Measurements from ENCODE around the gene C2CD4C.
A peak's percentile ranks its signal among the peaks of the same experiment; 100 is the strongest.
"Not testable (repeated sequence)": the region's sequence is repeated elsewhere in the genome, so short reads cannot be mapped to it uniquely, and the experiment has no call there.

Gene C2CD4C

DNA sequence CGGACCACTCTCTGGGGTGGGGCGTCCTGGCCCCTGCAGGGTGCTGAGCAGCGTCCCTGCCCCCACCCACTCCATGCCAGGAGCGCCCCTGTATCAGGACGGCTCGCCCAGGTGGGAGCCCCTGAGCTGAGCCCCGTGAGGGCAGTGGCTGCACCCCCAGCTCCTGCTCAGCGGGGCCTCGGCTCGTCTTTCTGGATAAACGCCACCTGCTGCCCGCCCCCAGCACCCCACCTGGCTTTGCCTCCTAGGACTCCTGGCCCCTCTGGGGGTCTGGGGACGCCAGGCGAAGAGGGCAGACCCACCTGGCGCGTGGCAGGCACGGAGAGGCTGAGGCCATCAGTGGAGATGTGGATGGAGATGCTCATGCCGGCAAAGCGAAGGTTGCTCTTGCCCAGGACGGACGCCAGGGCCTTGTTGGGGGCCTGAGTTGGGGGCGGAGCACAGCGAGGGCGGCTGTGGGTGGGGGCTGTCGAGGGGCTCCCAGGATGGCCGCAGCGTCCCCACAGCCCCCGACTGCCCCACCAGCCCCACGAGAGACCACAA lies 29.5 kb upstream of the C2CD4C start:
- no peak for DNase-seq

DNA sequence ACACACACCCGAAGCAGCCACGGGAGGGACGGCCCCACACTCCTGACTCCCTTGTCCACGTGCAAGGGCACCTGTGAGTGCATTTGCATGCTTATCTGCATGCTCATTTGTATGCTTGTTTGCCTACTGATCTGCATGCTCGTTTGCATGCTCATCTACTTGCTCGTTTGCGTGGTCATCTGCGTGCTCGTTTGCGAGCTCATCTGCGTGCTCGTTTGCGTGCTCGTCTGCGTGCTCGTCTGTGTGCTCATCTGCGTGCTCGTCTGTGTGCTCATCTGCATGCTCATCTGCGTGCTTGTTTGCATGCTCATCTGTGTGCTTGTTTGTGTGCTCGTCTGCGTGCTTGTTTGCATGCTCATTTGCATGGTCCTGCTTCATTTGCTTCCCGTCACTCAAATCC lies 28.1 kb upstream of the C2CD4C start:
- DNase-seq = no peak

DNA sequence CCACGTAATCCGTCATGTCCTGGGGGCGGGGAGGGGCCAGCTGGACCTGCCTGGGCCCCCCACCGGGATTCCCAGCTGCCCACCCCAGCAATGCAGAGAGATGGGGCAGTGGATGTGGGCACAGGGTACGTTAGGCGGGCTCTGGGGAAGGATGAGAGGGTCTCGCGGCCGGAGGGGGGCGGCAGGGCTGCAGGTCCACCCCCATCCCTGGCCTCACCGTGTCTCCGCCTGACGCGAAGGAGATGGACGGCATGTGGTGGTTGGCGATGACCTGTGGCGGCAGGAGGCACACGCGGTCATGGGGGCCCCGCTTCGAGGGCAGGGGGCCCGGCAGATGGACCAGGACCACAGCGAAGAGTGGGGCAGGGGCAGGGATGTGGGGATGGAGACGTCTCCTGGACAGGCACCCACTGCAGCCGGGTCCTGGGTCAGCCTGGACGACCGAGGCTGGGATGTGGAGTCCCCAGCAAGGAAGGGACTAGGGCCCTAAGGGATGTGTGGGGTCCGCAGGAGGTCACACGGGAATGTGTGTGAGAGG lies 27.5 kb upstream of the C2CD4C start:
- no peak for DNase-seq

DNA sequence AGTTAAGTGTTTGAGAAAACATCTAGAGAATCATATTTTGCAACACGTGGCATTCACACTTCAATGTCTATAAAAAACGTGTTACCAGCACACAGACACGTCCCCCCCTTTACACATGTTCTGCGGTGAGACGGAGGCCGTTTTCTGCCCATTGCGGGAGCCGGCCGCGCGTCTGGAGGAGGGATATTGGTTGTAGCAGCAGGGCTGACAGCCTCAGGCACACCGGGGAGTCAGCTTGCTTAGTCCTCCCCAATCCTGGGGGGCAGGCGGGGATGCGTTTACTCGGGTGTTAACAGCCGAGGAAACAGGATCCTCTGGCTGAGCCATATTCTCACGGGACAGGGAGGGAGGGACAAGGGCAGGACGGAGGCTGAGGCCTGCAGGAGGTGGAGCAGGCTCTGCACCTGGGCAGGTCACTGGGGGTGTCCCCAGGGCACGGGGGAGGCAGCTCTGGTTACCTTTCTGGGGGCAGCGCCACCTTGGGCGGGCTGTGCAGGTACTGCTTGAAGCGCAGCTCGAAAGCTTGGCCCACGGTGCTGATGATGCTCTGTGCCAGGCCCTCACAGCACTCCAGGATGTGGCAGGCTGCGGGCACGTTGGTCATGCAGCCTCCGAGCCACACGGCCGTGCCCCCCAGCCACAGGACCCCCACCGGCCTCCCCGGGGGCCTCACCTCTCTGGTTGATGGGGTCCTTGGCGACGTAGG lies 26.9 kb upstream of the C2CD4C start:
- DNase-seq = no peak

DNA sequence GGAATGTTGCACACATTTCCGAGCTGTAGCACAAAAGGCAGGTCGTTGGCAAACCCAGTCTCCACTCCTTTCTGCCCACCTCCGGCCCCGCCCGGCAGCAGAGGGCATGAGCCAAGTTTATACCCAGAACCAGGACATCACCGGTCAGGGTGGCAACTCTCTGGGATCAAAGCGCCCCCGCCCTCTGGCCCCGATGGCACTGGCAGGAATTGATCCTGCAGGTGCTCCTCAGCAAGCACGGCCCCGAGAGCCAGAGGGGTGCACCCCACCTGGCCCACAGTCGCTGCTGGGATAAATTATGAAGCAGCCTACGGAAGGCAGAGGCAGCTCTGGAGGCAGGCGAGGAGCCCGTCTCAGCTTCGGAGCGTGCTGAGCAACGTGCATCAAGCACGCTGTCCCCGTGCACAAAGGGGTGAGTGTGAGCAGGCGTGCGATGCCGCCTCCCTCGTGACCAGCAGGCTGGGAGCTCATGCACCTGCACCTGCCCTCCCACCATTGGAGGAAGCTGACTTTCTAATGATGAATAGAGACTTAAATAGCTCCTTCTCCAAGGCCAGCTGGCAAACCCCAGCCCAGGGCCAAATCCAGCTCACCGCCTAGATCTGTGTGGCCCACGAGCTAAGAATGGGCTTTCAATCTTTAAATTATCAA lies 26.2 kb upstream of the C2CD4C start:
- no peak for DNase-seq

DNA sequence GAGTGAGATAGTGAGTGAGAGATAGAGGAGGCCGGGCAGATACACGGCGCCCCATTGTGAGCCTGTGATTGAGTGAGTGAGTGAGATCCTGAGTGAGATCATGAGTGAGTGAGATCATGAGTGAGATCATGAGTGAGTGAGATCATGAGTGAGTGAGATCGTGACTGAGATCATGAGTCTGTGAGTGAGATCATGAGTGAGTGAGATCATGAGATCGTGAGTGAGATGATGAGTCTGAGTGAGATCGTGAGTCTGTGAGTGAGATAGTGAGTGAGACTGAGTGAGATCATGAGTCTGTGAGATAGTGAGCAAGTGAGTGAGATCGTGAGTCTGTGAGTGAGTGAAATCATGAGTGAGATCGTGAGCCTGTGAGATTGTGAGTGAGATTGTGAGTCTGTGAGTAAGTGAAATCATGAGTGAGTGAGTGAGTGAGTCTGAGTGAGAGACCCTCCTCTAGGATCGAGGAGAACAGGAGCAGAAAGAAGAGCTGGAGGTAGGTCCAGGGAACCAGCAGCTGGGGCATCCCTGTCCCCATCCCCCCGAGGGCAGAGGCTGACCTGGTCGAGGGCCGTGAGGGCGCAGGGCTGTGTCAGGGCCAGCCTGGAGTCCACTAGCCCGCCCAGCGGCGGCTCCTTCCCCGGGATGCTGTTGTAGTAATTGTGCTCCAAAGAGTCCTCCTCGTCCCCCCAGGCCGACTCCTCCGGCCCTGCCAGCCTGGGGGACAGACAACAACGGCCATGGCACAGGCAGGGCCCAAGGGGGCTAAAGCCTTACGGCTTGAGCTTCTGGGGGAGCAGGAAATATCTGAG lies 25.4 kb upstream of the C2CD4C start:
- no peak for DNase-seq

DNA sequence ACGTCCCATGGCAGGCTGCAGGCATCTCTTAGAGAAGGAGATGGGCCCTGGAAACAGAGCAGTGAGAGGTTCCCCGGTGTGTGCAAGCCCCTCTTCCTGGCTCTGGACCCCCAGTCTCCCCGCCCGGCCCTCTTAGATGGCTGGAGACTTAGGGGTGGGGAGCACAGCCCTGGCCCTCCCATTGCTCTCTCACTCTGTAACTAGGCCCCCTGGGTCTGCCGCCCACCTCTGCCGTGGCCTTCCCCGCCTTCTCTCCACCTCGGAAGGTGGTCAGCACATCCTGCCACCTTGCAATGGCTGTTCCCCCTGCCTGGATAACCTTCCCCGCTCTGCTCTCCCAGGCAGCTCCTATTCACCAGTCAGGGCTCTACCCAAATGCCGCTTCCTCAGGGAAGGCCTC lies 21.8 kb upstream of the C2CD4C start:
- no peak for DNase-seq

DNA sequence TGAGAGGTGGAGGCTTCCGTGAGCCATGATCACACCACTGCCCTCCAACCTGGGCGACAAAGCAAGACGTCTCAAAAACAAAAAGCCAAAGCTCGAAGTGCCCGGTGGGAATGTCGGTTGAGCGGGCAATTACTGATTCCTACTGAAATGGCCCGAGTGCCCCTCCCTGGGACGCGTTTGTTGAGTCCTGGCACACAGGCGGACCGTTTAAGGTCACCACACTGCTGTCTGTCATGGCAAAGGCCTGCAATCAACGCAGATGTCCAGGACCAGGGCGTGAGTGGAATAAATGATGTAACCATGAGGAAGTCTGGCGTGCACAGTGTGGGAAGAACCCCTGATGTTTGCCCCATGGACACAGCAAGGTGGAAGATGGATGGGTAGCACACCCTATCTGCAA lies 19.2 kb upstream of the C2CD4C start:
- no peak for DNase-seq

DNA sequence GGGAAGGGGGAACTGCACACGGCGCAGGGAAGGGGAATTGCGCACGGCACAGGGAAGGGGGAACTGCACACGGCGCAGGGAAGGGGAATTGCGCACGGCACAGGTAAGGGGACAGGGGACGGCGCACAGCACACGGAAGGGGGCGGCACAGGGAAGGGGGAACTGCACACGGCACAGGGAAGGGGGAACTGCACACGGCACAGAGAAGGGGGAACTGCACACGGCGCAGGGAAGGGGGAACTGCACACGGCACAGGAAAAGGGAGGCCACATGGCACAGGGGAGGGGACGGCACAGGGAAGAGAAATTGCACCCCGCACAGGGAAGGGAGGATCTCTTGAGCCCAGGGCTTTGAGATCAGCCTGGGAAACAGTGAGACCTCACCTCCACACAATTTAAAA lies 18.7 kb upstream of the C2CD4C start:
- DNase-seq = peak; percentile 31 to 49

DNA sequence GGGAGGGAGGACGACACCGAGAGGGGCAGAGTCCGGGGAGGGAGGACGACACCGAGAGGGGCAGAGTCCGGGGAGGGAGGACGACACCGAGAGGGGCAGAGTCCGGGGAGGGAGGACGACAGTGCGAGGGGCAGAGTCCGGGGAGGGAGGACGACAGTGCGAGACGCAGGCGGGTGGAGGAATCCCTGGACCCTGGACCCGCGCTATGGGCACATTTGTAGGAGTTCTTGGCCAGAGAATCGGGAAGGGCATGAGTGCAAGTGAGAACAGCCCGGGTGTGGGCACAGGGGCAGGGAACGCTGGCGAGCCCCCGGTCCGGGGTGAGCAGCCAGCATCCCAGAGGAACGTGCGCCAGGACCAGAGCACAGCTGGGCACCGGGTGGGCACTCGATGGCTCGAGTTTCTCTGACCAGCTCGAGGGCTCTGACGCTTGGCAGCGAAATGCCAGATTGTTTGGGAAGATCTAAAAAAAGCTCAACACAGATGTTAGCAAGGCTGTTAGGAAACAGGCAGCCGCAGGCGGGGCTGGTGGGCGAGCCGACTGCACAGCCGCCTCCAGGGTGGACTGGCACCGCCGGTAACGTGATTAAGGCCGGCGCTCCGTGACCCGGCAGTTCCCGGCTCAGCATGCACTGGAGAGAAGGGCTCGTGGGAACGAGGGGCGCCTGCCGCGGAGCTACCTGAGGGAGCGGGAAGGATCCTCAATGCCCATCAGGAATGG lies 17.9 kb upstream of the C2CD4C start:
- no peak for DNase-seq

DNA sequence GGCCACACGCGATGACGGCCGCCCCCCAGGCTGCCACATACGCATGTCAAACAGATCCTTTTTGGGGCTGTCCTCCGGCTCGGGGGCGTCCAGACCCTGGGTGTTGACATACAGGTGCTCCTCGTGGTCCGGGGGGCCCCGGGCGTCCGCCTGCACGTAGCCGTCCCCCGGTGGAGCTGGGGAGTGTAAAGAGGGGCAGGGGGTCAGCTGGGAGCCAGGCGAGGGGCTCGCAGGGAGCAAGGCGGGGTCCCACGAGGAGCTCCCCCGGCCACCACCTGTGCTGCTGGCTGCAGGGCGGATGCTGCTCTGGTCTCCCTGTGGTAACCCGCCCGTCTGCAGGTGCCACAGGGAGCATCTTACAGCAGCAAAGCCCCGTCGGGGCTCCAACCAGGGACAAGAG lies 16.1 kb upstream of the C2CD4C start:
- DNase-seq = no peak

DNA sequence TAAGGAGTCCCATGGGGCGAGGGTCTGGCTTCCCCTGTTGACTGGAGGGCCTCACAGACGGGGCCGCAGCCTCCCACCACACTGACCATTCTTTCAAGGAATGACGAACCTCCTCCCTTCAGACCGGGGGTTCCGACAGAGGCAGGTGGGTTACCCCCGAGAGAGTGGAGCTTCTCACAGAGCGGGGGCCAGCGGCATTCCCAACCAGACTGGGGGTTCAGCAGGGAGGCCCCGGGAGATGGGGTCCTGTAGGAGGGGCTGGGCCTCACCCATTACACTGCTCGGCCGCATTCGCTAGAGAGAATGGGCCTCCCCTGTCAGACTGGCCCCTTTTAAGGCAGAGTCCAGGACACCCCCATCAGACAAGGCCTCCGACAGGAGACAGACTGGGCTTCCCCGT lies 15.6 kb upstream of the C2CD4C start:
- no peak for DNase-seq

DNA sequence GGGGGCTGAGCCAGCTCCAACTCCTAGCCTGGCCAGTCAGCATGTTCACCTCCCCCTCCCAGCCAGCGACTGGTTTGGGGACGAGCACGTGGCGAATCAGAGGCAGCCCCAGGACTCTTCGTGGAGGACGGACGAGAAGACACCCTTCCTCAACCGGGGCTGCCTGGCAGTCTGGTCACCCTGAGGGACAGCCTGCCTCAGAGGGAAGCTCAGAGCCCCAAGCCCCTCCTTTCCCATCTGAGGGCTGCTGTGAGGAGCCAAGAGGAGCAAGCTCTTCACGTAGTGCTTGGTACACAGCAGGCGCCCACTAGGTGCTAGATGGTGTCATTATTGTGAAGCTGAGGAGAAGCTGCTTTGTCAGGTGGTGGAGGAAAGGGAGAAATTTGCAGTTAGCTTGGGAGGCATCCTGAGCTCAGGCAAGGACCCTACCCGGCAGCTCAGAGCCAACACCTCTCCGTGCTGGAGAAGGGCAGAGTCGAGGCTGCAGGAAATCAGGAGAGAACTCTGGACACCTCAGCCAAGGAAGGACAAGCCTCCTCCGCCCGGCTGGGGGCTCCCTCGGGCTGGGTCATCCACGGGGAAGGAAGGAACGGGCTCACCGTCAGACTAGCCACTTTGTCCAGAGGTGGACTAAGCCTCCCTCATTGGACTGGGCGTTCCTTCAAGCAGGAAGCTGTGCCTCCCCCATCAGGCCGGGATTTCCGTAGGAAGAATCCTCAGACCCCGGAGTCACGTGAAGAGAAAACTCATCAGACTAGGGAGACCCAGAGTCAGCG lies 14.9 kb upstream of the C2CD4C start:
- DNase-seq = no peak

DNA sequence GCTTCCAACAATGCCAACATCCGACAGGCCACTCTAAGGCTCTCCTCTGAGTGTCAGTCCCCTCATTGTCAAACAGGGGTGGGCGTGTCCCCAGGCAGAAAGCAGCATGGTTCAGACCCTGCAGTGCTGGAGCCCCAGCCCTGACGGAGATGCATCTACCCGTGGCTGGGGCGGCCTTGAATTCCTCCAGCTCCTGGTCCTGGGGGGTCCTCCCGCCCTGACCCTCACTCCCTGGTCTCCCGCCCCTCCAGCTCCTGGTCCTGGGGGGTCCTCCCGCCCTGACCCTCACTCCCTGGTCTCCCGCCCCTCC lies 13.9 kb upstream of the C2CD4C start:
- not testable (repeated sequence) for DNase-seq

DNA sequence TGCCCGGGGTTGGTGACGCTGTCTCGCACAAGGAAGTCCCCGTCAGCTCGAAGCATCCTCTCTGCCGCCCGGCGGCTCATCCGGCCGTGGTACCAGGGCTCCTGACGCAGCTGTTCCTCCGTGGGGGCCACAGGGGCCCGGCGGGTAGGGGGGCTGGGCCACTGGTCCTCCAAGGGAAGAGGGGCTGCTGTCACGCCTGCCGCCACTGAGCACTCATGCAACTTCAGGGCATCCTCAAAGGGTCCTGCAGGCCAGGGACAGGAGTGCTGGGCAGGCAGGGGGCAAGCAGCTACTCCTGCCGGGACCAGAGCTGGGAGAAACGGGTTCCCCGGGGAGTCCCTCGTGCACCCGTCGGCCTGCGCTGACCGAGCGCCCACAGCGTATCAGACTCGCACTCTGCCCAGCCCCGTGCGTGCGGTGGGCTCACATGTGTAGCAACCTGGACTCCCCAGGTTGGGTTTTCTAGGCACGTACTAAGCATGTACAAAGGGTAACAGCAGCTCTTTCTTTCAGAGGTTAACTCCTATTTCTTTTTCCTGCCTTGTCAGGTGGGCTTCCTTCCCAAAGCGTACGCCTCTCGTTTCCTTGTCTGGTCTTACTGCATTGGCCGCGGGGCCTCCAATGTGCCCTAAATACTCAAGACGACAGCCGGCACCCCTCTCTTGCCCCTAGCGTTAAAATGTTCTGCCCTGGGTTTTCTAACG lies 13.4 kb upstream of the C2CD4C start:
- DNase-seq = no peak

DNA sequence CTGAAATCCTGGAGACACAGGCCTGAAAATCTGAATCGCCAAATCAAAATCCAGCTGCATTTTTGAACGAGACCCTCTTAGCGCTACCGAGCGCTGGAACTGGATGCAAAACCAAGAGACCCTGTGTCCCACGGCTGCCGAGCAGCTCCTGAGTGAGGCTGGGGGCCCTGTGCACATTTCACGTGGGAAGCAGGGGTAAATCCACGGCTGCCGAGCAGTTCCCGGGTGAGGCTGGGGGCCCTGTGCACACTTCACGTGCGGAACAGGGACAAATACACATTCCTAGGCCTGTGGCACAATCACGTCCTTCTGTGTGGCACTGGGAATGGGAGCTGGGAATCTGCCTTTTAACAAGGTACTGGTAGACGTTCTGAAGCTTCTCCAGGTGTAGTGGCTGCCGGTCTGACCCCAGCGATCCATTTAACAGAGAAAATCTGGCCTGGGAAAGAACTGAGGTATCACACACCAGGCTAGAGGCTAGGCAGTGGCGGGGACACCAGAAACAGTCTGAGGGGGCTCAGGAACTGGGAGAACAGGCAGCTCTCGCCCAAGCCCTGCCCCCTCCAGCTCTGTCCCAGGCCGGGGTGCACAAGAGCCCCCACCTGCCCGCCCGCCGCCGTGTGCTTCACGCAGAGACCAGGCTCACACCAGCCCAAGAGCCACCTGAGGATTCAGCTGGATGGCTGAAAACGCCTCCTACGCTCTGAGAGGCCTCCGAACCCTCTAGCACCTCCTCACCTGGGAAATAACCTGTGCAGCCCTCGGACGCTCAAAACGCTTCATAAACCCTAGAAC lies 11.0 kb upstream of the C2CD4C start:
- DNase-seq = no peak

DNA sequence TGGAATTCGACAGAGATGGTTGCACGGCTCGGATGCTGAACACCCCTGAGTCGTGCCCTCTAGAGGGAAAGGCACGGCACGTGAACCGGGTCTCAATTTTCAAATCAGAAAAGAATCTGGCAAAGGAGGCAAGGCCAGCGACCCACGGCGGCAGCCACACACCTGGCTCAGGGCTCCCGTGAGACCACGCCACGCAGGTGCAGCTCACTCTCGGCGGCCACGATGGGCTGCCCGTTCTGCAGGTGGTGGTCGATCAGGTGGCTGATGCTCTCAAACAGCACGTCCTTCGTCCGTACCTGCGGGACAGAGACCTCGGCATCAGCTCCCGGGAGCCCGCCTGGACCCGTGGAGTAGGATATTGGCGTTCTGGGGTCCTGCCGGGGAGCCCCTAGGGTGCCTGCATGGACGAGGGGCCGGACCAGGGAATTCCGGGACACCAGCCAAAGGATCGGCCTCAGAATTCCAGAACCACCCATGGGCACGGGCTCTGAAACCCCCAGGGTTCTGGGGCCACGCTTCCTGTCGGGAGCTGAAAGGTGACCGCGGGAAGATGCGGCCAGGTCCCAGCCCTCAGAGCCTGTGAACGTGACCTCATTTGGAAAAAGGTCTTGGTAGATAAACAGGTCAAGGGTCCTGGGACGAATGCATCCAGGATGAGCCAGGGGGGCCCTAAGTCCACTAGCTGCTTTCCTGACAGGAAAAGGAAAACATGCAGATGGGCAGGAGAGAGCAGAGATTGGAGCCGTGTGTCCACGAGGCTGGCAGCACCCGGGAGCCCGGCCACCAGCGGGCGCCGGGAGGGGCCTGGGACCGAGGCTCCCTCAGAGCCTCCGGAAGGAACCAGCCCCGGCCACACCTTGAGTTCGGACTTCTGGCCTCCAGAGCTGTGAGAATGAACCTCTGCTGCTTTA lies 10.1 kb upstream of the C2CD4C start:
- DNase-seq = no peak

DNA sequence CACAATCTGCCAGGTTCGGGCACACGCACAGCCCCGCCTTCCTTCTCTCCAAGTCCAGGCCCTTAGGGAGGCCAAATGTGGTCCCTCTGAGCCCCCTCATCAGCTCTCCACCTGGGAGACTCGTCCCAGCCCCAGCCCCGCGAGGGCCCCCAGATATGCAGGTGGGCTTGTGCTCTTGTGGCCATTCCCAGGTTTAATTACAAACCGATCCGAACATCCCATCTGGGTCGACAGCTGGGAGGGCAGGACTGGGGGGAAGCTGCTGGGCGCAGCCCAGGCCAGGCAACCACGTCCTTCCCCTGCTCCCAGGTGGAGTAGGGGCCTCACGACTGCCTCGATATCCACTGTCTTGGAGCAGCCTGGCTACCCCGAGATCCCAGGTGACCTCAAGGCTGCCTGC lies 7.5 kb upstream of the C2CD4C start:
- no peak for DNase-seq

DNA sequence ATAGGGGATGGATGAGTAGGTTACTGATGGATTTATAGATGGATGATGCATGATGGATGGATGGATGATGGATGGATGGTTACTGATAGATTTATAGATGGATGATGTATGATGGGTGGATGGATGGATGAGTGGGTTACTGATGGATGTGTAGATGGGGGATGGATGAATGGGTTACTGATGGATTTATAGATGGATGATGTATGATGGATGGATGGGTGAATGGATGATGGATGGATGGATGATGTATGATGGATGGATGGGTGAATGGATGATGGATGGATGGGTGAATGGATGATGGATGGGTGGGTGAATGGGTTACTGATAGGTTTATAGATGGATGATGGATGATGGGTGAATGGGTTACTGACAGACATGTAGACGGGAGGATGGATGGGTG lies 6.3 kb upstream of the C2CD4C start:
- DNase-seq = no peak

All from Kasumi-1 (cell line).